H9 (cell line): ENCODE measurements around the gene PCYT1A. TPM values are rescaled to one million over a fixed set of nuclear protein-coding genes. Genes with fewer than 3 reads are reported as not detected.

Experiments
- DNase-seq: peaks from one replicate; pipeline ENCODE4 v3.0.0-alpha.2; 2017
- H2AFZ ChIP-seq: one replicate; pipeline ENCODE4 v1.6.1; 2013; ENCODE audit warnings: mild to moderate bottlenecking, low read length, control low read depth, moderate library complexity
- H2AK5ac ChIP-seq: 2 replicates; pipeline ENCODE4 v1.6.1; 2013; ENCODE audit warnings: low read length, control low read depth, mixed read lengths; ENCODE audit not compliant: insufficient read length
- H2BK120ac ChIP-seq: one replicate; pipeline ENCODE4 v1.6.1; 2013; ENCODE audit warnings: low read depth, mild to moderate bottlenecking, low read length, control low read depth, inconsistent platforms; ENCODE audit not compliant: poor library complexity, severe bottlenecking
- H2BK12ac ChIP-seq: 2 replicates; pipeline ENCODE4 v1.6.1; 2013; ENCODE audit warnings: low read length, control low read depth, mixed read lengths, low read depth; ENCODE audit not compliant: insufficient read length
- H2BK15ac ChIP-seq: 2 replicates; pipeline ENCODE4 v1.6.1; 2013; ENCODE audit warnings: low read depth, low read length, control low read depth
- H2BK20ac ChIP-seq: one replicate; pipeline ENCODE4 v1.6.1; 2013; ENCODE audit warnings: low read depth, mild to moderate bottlenecking, low read length, control low read depth, inconsistent platforms; ENCODE audit not compliant: poor library complexity, severe bottlenecking
- H2BK5ac ChIP-seq: 2 replicates; pipeline ENCODE4 v1.6.1; 2013; ENCODE audit warnings: low read length, control low read depth, mixed read lengths; ENCODE audit not compliant: insufficient read length
- H3K14ac ChIP-seq: 2 replicates; pipeline ENCODE4 v1.6.1; 2013; ENCODE audit warnings: low read length, control low read depth; ENCODE audit not compliant: insufficient read depth
- H3K18ac ChIP-seq: 2 replicates; pipeline ENCODE4 v1.6.1; 2013; ENCODE audit warnings: low read depth, mild to moderate bottlenecking, mixed read lengths, low read length, control low read depth; ENCODE audit not compliant: insufficient read length
- H3K23ac ChIP-seq: 2 replicates; pipeline ENCODE4 v1.6.1; 2013; ENCODE audit warnings: low read length, control low read depth, mixed read lengths, low read depth; ENCODE audit not compliant: insufficient read length
- H3K23me2 ChIP-seq: 2 replicates; pipeline ENCODE4 v1.6.1; 2013; ENCODE audit warnings: low read depth, mild to moderate bottlenecking, mixed read lengths, low read length, control low read depth; ENCODE audit not compliant: insufficient read length, poor library complexity, severe bottlenecking
- H3K27ac ChIP-seq: 2 replicates; pipeline ENCODE4 v1.5.1; 2013; ENCODE audit warnings: low read length, control low read depth, mixed read lengths, low read depth; ENCODE audit not compliant: insufficient read length
- H3K27me3 ChIP-seq: 2 replicates; pipeline ENCODE4 v1.6.1; 2013; ENCODE audit warnings: low read length, control low read depth, inconsistent platforms; ENCODE audit not compliant: insufficient read depth
- H3K4ac ChIP-seq: 2 replicates; pipeline ENCODE4 v1.6.1; 2013; ENCODE audit warnings: low read depth, mild to moderate bottlenecking, control low read depth, inconsistent platforms, low read length, moderate library complexity
- H3K4me1 ChIP-seq: 2 replicates; pipeline ENCODE4 v1.6.1; 2013; ENCODE audit warnings: low read length, control low read depth, inconsistent platforms; ENCODE audit not compliant: insufficient read depth
- H3K4me2 ChIP-seq: 2 replicates; pipeline ENCODE4 v1.6.1; 2013; ENCODE audit warnings: low read length, control low read depth, mixed read lengths; ENCODE audit not compliant: insufficient read length, insufficient read depth
- H3K56ac ChIP-seq: 2 replicates; pipeline ENCODE4 v1.6.1; 2013; ENCODE audit warnings: low read depth, mild to moderate bottlenecking, mixed read lengths, low read length, control low read depth; ENCODE audit not compliant: insufficient read length
- H3K79me1 ChIP-seq: 2 replicates; pipeline ENCODE4 v1.6.1; 2013; ENCODE audit warnings: low read depth, mild to moderate bottlenecking, moderate library complexity, low read length, control low read depth, inconsistent platforms; ENCODE audit not compliant: insufficient read depth, poor library complexity, severe bottlenecking
- H3K79me2 ChIP-seq: 2 replicates; pipeline ENCODE4 v1.6.1; 2013; ENCODE audit warnings: low read length, control low read depth, inconsistent platforms; ENCODE audit not compliant: insufficient read depth
- H3K9ac ChIP-seq: 2 replicates; pipeline ENCODE4 v1.6.1; 2013; ENCODE audit warnings: low read length, control low read depth, mixed read lengths; ENCODE audit not compliant: insufficient read length; ENCODE audit errors: extremely low read depth
- H3K9me3 ChIP-seq: one replicate; pipeline ENCODE4 v1.6.1; 2013; ENCODE audit warnings: low read depth, low read length, inconsistent platforms; ENCODE audit not compliant: control insufficient read depth
- H3T11ph ChIP-seq: one replicate; pipeline ENCODE4 v1.6.1; 2013; ENCODE audit warnings: mild to moderate bottlenecking, low read length, control low read depth, inconsistent platforms
- H4K20me1 ChIP-seq: one replicate; pipeline ENCODE4 v1.6.1; 2013; ENCODE audit not compliant: control insufficient read depth, insufficient read length, insufficient read depth
- H4K5ac ChIP-seq: 2 replicates; pipeline ENCODE4 v1.6.1; 2013; ENCODE audit warnings: low read depth, mild to moderate bottlenecking, mixed read lengths, low read length, control low read depth; ENCODE audit not compliant: insufficient read length
- H4K8ac ChIP-seq: replicated peaks from 2 replicates; pipeline ENCODE4 v1.6.1; 2013; ENCODE audit warnings: low read length, control low read depth, mixed read lengths, low read depth; ENCODE audit not compliant: insufficient read length
- H4K91ac ChIP-seq: 2 replicates; pipeline ENCODE4 v1.6.1; 2013; ENCODE audit warnings: low read depth, mild to moderate bottlenecking, moderate library complexity, mixed read lengths, low read length, control low read depth; ENCODE audit not compliant: insufficient read length
- H3K27ac Mint-ChIP-seq, 3 experiments: 2 replicates in 2 of 3; 3 replicates in 1 of 3; pipeline ENCODE4 v1.8.0; 2020 to 2021; ENCODE audit warnings: mixed read lengths in 3 of 3, mild to moderate bottlenecking in 1 of 3, moderate library complexity in 1 of 3
- H3K27me3 Mint-ChIP-seq: 2 replicates; pipeline ENCODE4 v1.8.0; 2021; ENCODE audit warnings: low read depth, mild to moderate bottlenecking, moderate library complexity, mixed read lengths
- H3K36me3 Mint-ChIP-seq, 3 experiments: 2 replicates in 2 of 3; 3 replicates in 1 of 3; pipeline ENCODE4 v1.8.0; 2020 to 2021; ENCODE audit warnings: low read depth in 3 of 3, mixed read lengths in 3 of 3; ENCODE audit not compliant: insufficient read depth in 1 of 3
- H3K4me1 Mint-ChIP-seq, 2 experiments: 2 replicates each; pipeline ENCODE4 v1.8.0; 2020; ENCODE audit warnings: mixed read lengths in 2 of 2
- H3K4me3 Mint-ChIP-seq, 2 experiments: 2 replicates in 1 of 2; 3 replicates in 1 of 2; pipeline ENCODE4 v1.8.0; 2020 to 2021; ENCODE audit warnings: mild to moderate bottlenecking in 2 of 2, mixed read lengths in 2 of 2, moderate library complexity in 1 of 2
- H3K9me3 Mint-ChIP-seq, 2 experiments: 2 replicates in 1 of 2; 3 replicates in 1 of 2; pipeline ENCODE4 v1.8.0; 2020; ENCODE audit warnings: mild to moderate bottlenecking in 2 of 2, mixed read lengths in 2 of 2, moderate library complexity in 1 of 2
- CTCF ChIP-seq: fragments of 200-600 bp; sonication (generic); conservative IDR thresholded peaks from 3 replicates; pipeline ENCODE4 v1.8.0; 2021; ENCODE audit warnings: antibody characterized with exemption, mild to moderate bottlenecking
- WGBS: extraction: QIAGEN DNeasy Blood & Tissue Kit; methylation state at CpG from one replicate; pipeline ENCODE4 v1.1.7; 2013; ENCODE audit warnings: missing lambda C conversion rate, low lambda C conversion rate, mixed read lengths; ENCODE audit not compliant: insufficient read length; ENCODE audit errors: extremely low coverage; 5-methylcytosine and 5-hydroxymethylcytosine counted together
- total RNA-seq: library from RNA; stranded (reverse); gene quantifications from 2 replicates; pipeline ENCODE4 v1.2.1, GENCODE V29; 2021

PCYT1A gene
- total RNA-seq, 1 experiment from 2014 or later: 31.6 TPM

DNA sequence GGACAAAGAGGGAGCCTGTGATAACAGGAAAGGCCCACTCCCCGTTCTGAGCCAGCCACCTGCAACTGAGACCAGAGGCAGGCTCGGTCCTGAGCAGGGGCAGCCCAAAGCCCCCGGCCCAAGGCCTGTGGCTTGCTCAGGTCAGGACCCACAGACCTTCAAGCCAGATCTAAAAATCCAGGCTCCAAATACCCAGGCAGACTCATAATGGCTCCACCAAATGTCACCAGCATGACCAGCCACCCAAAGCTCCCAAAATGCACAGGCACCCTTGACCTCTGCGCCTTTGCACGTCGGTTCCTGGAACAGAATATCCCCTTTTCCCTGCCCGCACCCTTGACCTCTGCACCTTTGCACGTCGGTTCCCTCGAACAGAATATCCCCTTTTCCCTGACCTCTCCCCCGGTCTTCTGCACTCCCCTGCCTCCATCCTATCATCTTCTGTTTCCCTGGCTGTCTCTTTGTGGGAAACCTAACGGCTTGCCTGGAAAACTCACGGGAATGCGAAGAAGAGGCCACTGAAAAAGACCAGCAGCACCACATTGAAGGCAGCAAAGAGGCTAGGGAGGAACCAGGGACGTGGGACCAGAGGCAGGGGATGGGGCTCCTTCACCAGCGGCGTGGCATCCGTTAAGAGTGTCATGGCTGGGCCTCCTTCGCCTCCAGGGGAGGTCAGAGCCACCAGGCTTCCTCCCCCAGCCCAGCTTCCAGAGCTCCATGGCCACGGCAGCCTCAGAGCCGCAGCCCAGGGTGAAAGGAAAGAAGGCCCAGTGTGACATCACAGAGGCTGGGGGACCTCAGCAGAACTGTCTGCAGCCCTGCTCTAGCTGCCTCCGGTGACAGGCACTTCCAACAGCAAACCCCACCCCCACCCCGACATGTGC lies 76.6 kb downstream of the PCYT1A start, which contains the start of gene ZDHHC19:
TSS of gene ZDHHC19 (minus strand) at position 728 of the 884 bp plus-strand sequence. CDS start at position 643, 85 bp downstream.
- H3K27ac Mint-ChIP-seq: peak within 1 kb of the TSS in 1 of 3 experiments; percentile 14; a peak in 1 of 7 replicates
- DNase-seq: peak; percentile 40

More for the DNA sequence above, 76.6 kb downstream of the PCYT1A start, which contains the start of gene ZDHHC19:
- H3K56ac ChIP-seq: no peak within 1 kb of the TSS
- H3K4me3 Mint-ChIP-seq: no peak within 1 kb of the TSS
- H2AFZ ChIP-seq: no peak within 1 kb of the TSS
- H4K5ac ChIP-seq: no peak within 1 kb of the TSS
- no peak within 1 kb of the TSS for H2AK5ac ChIP-seq
- no peak within 1 kb of the TSS for H2BK5ac ChIP-seq
- peaks cover 8% of the 10 kb centered on the region for H3K23me2 ChIP-seq
- no peak within 1 kb of the TSS for H3K9ac ChIP-seq
- no peaks in the 10 kb centered on the region for H3K79me2 ChIP-seq
- no peaks in the 10 kb centered on the region for H3K79me1 ChIP-seq
- H3K4me1 Mint-ChIP-seq: peaks cover 13 to 36% of the 10 kb centered on the region in 2 experiments
- H4K91ac ChIP-seq: no peak within 1 kb of the TSS
- no peak for TF ChIP-seq CTCF
- H3K36me3 Mint-ChIP-seq: peaks cover 0 to 4% (median 2%) of the 10 kb centered on the region in 3 experiments; a peak in 2 of 7 replicates
- no peak within 1 kb of the TSS for H3K4me2 ChIP-seq
- peaks cover 0 to 2% of the 10 kb centered on the region in 2 experiments; a peak in 1 of 5 replicates for H3K9me3 Mint-ChIP-seq
- no peak within 1 kb of the TSS for H3K27ac ChIP-seq
- H3K9me3 ChIP-seq: no peaks in the 10 kb centered on the region
- no peak within 1 kb of the TSS for H2BK12ac ChIP-seq
- WGBS: no CpG with 5 or more reads among the region's 23 CpGs
- H3T11ph ChIP-seq: no peak within 1 kb of the TSS
- no peak within 1 kb of the TSS for H2BK20ac ChIP-seq
- no peak within 1 kb of the TSS for H3K18ac ChIP-seq
- H4K20me1 ChIP-seq: no peaks in the 10 kb centered on the region
- H3K27me3 Mint-ChIP-seq: peaks cover 15% of the 10 kb centered on the region
- H3K14ac ChIP-seq: no peak within 1 kb of the TSS; the same call in 1 of the 2 replicates
- H4K8ac ChIP-seq: no peak within 1 kb of the TSS
- H3K4ac ChIP-seq: no peak within 1 kb of the TSS
- no peak within 1 kb of the TSS for H2BK120ac ChIP-seq
- 0 out of 2 replicates have a peak, but pooled peaks cover under 1% of the 10 kb centered on the region for H3K4me1 ChIP-seq
- H3K27me3 ChIP-seq: no peaks in the 10 kb centered on the region; the same call in 1 of the 2 replicates
- H2BK15ac ChIP-seq: no peak within 1 kb of the TSS
- no peak within 1 kb of the TSS for H3K23ac ChIP-seq
